Suprapubic skin (tissue), 4 donors: ENCODE data around the gene DRD3. TPM values are rescaled to one million over a fixed set of nuclear protein-coding genes. Genes with fewer than 3 reads are reported as not detected.

Source experiments
- DNase-seq, 2 donors: peaks; one replicate each; pipeline ENCODE4 v3.0.0-alpha.2; 2019; ENCODE audit warnings: low spot score in 2 of 2
- H3K27ac ChIP-seq: fragments of 200-600 bp; sonication (generic); one replicate; pipeline ENCODE4 v1.5.1; 2019
- H3K27me3 ChIP-seq: fragments of 200-600 bp; sonication (generic); one replicate; pipeline ENCODE4 v1.5.1; 2019
- H3K36me3 ChIP-seq: fragments of 200-600 bp; sonication (generic); one replicate; pipeline ENCODE4 v1.5.1; 2019
- H3K4me1 ChIP-seq: fragments of 200-600 bp; sonication (generic); one replicate; pipeline ENCODE4 v1.5.1; 2019
- H3K4me3 ChIP-seq: fragments of 200-600 bp; sonication (generic); one replicate; pipeline ENCODE4 v1.5.1; 2019; ENCODE audit warnings: mild to moderate bottlenecking
- H3K9me3 ChIP-seq: fragments of 200-600 bp; sonication (generic); one replicate; pipeline ENCODE4 v1.5.1; 2019
- CTCF ChIP-seq, 2 donors: fragments of 200-600 bp in 1 of 2; fragments of 450-650 bp in 1 of 2; sonication (generic) in 1 of 2; IDR thresholded peaks; one replicate each; pipeline ENCODE4 v1.5.1; 2016 to 2019; ENCODE audit warnings: antibody characterized with exemption in 2 of 2, mild to moderate bottlenecking in 1 of 2, moderate library complexity in 1 of 2
- EP300 ChIP-seq: sonication (generic); formaldehyde crosslinking; IDR thresholded peaks from one replicate; pipeline ENCODE4 v1.6.1; 2017; ENCODE audit warnings: antibody characterized with exemption
- POLR2A ChIP-seq, 2 donors: fragments of 450-650 bp; IDR thresholded peaks; one replicate each; pipeline ENCODE4 v1.6.1; 2017; ENCODE audit warnings: antibody characterized with exemption in 2 of 2, mild to moderate bottlenecking in 2 of 2, moderate library complexity in 2 of 2
- POLR2AphosphoS5 ChIP-seq, 3 donors: sonication (generic); formaldehyde crosslinking; IDR thresholded peaks; one replicate each; pipeline ENCODE4 v1.6.1; 2017; ENCODE audit warnings: antibody characterized with exemption in 3 of 3
- whole genome bisulfite sequencing: methylation state at CpG from one replicate; pipeline ENCODE4 v1.1.5; 2018; 5-methylcytosine and 5-hydroxymethylcytosine counted together
- total RNA-seq, 4 donors: library from RNA; depleted of rRNA; stranded (reverse); fragments of >200 nt; gene quantifications; one replicate each; pipeline ENCODE4 v1.1.0, GENCODE V29; 2016

The DRD3 gene
- total RNA-seq, 4 donors from 2014 or later: not detected

- WGBS: 72% methylated on average over 6 of the region's 6 CpGs
- Histone ChIP-seq H3K4me1 (no peaks in the 10 kb centered on the region), H3K36me3 (no peaks in the 10 kb centered on the region), H3K9me3 (no peaks in the 10 kb centered on the region), H3K27ac (no peak overlapping the region), H3K4me3 (no peak overlapping the region), H3K27me3 (no peaks in the 10 kb centered on the region)
- TF ChIP-seq POLR2AphosphoS5 (IDR thresholded peaks at IDR 0.05) (no peak), CTCF (IDR thresholded peaks at IDR 0.05) (no peak), POLR2A (IDR thresholded peaks at IDR 0.05) (no peak), EP300 (no peak)
- DNase-seq: no peak
Observed at GRCh38 chr3:114112696-114113095, 66.2 kb downstream of the DRD3 start.

DNA sequence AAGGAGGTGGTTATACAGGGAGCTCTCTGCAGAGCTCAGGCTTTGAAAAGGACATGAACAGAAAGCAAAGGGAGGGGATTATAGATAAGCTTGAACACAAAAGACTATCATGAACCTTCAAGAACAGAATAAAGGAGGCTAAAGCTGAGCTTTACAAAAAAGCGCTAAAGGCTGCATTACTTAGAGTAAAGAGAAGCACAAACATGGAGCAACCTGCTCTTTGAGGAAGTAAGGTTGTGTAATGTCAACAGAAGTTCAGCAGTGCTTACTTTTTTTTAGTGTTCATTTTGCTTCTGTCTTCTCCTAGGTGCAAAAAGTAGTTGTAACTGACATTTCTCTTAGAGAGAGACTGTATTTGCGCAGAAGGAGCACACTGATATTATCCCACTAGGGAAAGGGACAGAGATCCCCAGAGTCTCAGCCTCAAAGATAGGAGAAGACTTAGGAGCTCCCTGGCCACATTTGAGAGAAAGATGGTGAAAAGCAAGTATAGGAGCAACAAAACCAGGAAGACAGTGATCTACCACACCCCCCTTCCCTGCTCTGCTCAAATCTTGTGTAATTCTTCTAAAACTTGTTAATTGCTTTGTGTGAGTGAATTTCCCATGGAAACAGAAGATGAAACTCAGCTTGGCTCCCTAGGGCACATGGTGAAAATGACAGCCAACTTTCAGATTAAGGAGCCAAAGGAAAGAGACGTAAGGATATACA, 67.6 kb downstream of the DRD3 start:
- Histone ChIP-seq H3K27me3 (no peaks in the 10 kb centered on the region), H3K4me3 (no peak overlapping the region), H3K9me3 (no peaks in the 10 kb centered on the region), H3K4me1 (no peaks in the 10 kb centered on the region), H3K27ac (no peak overlapping the region), H3K36me3 (no peaks in the 10 kb centered on the region)
- no peak for DNase-seq
- TF ChIP-seq POLR2AphosphoS5 (IDR thresholded peaks at IDR 0.05): no peak
- TF ChIP-seq EP300: no peak
- no peak for TF ChIP-seq POLR2A (IDR thresholded peaks at IDR 0.05)
- no peak for TF ChIP-seq CTCF (IDR thresholded peaks at IDR 0.05)
- WGBS: 82% methylated on average over 3 of the region's 3 CpGs

DNA sequence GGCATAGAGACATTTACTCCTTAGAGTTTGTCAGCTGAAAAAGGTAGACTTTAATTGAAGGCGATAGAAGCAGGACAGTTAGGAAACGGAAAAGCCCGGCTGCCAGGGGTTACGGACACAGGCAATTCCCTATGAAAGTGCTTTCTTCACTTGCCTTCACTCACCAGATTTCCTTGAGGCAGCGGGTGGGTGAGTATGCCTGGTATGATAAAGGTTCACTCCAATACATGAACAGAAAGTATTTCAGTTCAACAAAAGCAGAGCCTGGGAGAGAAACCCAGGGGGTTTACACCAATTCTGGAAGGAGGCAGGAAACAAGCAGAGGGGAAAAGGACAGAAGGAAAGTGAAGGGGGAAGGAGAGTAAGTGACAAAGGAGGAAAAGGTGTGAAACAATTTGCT, 68.4 kb downstream of the DRD3 start:
- 75% methylated on average over 5 of the region's 5 CpGs for WGBS
- no peak for TF ChIP-seq POLR2AphosphoS5 (IDR thresholded peaks at IDR 0.05)
- TF ChIP-seq POLR2A (IDR thresholded peaks at IDR 0.05): no peak
- no peak for TF ChIP-seq EP300
- no peak for TF ChIP-seq CTCF (IDR thresholded peaks at IDR 0.05)
- DNase-seq: no peak
- Histone ChIP-seq H3K27me3 (no peaks in the 10 kb centered on the region), H3K4me3 (no peak overlapping the region), H3K4me1 (no peaks in the 10 kb centered on the region), H3K9me3 (no peaks in the 10 kb centered on the region), H3K27ac (no peak overlapping the region), H3K36me3 (no peaks in the 10 kb centered on the region)

GRCh38 chr3:114108137-114108536, 70.7 kb downstream of the DRD3 start:
- 93% methylated on average over 8 of the region's 8 CpGs for WGBS
- TF ChIP-seq EP300 (no peak), CTCF (IDR thresholded peaks at IDR 0.05) (no peak), POLR2AphosphoS5 (IDR thresholded peaks at IDR 0.05) (no peak), POLR2A (IDR thresholded peaks at IDR 0.05) (no peak)
- Histone ChIP-seq H3K4me3 (no peak overlapping the region), H3K9me3 (no peaks in the 10 kb centered on the region), H3K27ac (no peak overlapping the region), H3K4me1 (no peaks in the 10 kb centered on the region), H3K36me3 (no peaks in the 10 kb centered on the region), H3K27me3 (no peaks in the 10 kb centered on the region)
- no peak for DNase-seq

GRCh38 chr3:114104414-114104813, 74.4 kb downstream of the DRD3 start:
- Histone ChIP-seq H3K36me3 (no peaks in the 10 kb centered on the region), H3K4me1 (no peaks in the 10 kb centered on the region), H3K9me3 (no peaks in the 10 kb centered on the region), H3K27ac (no peak overlapping the region), H3K4me3 (no peak overlapping the region), H3K27me3 (no peaks in the 10 kb centered on the region)
- WGBS: 88% methylated on average over 3 of the region's 3 CpGs
- no peak for DNase-seq
- TF ChIP-seq CTCF (IDR thresholded peaks at IDR 0.05) (no peak), POLR2AphosphoS5 (IDR thresholded peaks at IDR 0.05) (no peak), EP300 (no peak), POLR2A (IDR thresholded peaks at IDR 0.05) (no peak)
